ENCODE measurements around the gene TMEM63B. TPM values are rescaled to one million over a fixed set of nuclear protein-coding genes. Genes with fewer than 3 reads are reported as not detected.
"Not testable (repeated sequence)": the region's sequence is repeated elsewhere in the genome, so short reads cannot be mapped to it uniquely, and the experiment has no call there.

TMEM63B gene
- total RNA-seq, 1 experiment from 2014 or later: 23.6 TPM

DNA sequence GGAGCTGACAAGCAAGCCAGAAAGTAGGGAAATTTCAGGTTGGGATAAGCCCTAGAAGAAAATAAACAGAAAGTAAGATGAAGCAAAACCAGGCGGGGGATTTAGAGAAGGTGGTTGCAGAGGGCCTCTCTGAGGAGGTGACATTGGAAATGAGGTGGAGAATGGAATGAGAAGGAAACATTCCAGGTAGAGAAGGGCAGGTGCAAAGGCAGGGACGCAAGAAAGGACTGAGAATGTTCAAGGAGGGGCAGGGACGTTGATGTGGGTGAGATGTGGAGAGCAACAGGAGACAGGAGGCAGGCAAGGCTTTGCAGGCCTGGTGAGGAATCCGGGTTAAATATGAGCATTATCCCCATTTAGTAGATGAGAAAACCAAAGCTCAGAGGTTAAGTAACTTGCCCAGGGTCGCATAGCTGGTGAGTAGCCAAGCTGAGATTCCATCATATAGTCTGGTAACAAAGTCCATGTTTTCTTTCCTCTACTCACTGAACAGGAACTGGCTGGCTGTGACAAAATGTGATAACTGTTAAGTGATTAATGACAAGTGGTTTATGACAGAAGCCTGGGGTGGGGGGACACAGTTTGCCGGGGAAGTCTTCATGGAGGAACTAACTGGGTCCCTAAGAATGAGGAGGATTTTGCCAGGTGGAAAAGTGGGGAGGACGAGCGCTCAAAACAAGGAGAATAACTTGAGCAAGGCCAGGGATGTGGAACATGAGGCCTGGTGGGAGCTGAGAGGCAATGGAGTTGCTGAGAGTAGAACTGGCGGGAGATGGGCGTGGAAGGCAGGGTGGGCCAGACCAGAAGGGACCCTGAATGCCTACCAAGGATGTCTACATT, 32.7 kb upstream of the TMEM63B start:
- DNase-seq (ENCODE audit: low read depth): no peak

DNA sequence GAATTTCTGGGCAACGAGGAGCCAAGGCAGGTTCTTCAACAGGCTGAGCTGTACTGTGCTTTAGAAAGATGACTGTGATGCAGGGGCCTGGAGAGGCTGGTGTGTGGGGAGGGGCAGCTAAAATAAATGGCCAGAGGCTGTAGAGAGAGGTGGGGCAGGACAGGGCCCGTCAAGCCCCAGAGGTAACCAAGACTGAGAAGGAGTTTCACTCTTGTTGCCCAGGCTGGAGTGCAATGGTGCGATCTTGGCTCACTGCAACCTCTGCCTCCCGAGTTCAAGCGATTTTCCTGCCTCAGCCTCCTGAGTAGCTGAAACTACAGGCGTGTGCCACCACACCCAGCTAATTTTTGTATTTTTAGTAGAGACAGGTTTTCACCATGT, 32.1 kb upstream of the TMEM63B start:
- not testable (repeated sequence) for DNase-seq (ENCODE audit: low read depth)

DNA sequence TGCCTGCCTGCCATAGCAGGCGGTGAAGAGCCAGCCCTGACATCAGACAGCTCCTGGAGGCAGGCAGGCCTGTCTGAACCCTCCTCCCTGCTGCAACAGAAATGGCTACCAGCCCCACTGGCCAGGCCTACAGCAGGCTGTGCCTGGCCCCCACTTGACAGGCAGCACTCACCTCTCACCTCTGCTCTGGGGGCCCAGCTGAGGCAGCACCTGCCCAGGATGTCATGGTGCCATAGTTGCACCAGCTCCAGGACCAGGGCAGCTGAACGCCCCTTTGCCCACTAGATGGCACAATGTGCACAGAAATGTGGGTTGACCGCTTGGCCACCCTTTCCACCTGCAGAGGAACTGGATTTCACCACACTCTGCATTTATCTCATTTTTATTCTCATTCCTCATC, 30.7 kb upstream of the TMEM63B start:
- peak; percentile 68 for DNase-seq (ENCODE audit: low read depth)

GRCh38 chr6:44097782-44098317, 29.5 kb upstream of the TMEM63B start:
- DNase-seq (ENCODE audit: low read depth): no peak

GRCh38 chr6:44099192-44099591, 28.2 kb upstream of the TMEM63B start:
- DNase-seq (ENCODE audit: low read depth): no peak

DNA sequence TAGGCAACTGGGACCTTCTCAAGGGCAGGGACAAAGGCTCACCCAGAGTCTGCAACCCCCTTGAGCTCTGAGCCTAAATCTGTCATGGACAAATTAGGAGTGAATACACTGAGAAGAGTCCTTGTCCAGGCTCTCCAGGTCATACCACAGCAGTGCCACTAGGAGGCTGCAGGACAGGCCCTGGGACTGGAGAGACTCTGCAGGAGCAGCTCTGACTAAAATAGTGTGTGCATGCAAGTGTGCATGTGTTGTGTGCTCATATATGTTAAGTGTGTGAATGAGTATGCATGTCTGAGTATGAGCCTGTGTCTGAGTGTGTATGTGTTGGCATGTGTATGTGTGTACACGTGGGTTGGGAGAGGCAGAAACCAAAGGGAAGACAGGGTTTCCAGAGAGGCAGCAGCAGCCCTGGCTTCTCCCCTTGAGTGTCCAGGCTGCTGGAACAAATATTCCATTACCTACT, 27.2 kb upstream of the TMEM63B start:
- peak; percentile 29 for DNase-seq (ENCODE audit: low read depth)

- no peak for DNase-seq (ENCODE audit: low read depth)
Observed at GRCh38 chr6:44101832-44102231, 25.5 kb upstream of the TMEM63B start.

DNA sequence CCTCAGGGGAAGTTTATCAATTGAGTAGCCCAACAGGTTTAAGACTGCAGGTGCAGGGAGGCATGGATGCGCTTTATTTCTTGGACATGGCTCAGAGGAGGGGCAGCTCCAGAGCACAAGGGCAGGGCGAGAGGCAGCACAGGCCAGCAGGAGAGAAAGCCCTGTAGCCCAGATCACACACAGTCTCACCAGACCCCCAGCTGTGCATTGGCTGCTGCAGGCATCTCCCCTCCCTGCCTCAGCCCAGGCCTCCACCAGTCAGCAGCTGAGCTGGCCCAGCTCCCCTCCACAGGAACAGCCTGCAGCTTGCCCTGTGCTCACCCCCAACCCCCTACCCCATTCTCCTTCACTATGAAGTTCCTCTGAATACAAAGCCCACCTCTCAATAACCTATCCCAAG, 24.8 kb upstream of the TMEM63B start:
- DNase-seq (ENCODE audit: low read depth): no peak

DNA sequence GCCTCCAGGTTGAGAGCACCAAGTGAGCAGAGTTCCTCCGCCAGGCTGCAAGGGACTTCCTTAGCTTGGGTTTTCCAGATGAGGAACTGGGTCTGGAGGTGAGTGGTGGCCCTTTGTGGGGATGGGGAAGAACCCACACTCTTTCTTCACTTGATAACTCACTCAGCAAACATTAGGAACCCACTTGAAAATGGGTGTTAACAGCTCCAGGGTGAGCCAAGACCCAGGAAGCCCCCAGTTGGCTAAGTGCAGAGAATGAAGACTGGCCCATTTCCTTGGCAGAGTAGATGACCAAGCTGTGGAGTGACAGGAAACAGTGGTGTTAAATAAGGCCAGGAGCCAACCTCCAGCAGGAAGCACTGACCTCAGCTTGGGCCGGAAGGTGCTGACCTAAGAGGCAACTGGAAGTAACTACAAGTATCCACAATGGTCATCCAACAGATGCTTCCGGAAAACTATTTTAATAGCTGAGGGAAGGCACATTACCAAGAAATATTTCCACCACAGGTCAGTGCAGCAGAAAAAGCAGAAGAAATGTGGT, 22.8 kb upstream of the TMEM63B start:
- DNase-seq (ENCODE audit: low read depth): peak; percentile 76

DNA sequence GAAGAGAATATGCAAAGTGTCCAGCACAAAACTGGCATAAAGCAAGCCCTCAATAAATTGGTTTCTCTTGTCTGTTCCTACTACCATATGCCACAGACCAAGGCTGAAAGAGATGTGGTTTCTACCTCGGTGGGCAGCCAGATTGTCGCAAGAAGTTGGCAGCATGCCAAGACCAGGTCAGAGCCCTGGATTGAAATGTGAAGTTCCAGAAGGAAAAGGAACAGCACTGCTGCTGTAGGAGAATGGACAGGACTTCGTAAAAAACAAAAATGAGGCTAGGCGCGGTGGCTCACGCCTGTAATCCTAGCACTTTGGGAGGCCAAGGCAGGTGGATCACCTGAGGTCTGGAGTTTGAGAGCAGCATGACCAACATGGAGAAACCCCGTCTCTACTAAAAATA, 22.2 kb upstream of the TMEM63B start:
- DNase-seq (ENCODE audit: low read depth): no peak

DNA sequence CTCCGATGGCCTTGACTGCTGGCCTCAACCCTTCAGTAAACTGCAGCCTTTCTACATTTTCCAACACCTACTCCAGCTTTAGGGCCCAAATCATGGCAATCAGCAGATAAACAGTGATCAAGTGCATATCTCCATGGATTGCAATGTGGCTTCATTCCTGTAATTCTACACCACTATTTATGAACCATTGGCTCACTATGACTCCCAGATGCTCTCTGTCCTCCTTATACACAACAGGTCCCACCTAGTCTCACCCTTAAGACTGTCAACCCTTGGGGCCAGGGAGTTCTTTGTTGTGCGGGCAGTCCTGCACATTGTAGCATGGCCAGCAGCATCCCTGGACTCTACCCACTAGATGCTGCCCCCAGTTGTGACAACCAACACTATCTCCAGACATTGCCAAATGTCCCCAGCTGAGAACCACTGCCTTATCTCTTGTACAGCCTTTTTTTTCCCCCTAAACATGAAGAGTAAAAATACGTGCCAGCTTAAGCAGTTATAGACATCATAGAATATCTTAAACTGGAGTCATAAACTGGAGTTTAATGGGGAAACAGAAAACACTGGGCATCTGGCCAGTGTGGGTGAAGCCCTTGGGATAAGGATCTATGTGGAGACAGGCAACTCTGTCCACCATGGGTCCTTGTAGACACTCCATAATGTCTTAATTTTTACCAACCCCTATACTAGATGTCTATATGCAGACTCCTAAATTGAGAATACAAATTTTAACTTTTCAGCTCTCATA, 21.2 kb upstream of the TMEM63B start:
- DNase-seq (ENCODE audit: low read depth): no peak

DNA sequence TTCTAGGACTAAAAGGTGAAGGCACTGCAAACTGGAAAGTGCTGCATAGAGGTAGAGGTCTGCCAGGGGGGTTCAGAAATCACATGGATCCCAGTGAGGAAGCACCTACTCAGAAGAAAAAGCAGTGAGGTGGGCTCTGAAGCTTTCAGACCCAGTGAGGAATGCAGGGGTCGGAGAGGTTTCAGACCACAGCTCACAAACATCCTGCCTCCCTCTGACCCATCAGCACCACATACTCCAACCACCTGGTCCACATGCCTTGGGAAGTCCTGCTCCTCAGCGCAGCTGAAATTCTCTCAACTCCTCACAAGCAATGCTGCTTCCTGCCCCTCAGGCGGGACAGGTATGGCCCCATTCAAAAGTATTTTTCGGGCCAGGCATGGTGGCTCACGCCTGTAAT, 20.3 kb upstream of the TMEM63B start:
- DNase-seq (ENCODE audit: low read depth): no peak

GRCh38 chr6:44108471-44108870, 18.9 kb upstream of the TMEM63B start:
- no peak for DNase-seq (ENCODE audit: low read depth)

DNA sequence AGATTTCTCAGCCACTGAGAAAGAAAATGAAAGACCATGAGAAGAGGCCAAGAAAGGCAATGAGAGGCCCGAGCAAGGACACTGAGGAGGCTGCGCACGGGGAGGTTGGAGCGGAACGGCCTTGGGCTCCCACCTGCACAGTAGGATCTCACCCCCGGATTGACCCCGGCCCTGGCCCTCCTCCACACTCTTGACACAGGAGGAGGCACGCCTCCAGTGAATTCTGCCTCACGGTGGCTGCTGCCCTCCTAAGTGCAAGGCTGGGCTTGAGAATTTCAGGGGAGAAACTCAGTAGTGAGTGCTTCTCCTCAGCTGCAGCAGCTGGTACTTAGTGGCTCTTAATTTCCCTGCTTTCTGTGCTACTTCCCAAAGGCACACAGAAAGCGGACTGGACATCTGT, 18.1 kb upstream of the TMEM63B start:
- no peak for DNase-seq (ENCODE audit: low read depth)

DNA sequence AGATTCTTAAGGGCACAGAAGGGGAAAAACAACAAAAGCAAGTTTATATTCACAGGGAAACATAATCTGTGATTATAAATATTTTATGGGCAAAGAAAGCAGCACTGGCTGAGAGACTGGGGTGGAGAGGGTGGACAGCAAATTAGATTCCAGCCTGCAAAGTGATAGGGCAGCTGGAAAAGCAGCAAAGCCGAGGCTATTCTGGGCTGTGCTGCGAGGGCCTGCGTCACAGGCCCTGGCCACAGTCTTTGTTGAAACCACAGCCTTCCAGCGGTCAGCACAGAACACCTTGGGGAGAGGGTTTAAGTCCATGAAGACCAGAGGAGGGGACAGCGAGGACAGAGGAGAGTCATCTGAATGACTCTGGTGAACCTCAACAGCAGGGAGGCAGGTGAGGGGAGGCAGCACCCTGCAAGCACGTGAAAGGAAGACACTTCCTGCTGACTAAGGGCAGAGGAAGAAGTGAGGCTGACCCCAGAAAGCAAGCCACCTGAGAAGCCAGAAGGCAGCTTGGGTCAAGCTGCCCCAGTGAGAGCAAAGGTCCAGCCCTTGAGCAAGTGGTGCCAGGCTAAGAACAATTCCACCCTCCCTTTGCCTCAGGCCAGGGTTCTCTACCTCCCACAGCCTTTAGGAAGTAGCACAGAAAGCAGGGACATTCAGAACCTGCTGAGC, 17.2 kb upstream of the TMEM63B start:
- DNase-seq (ENCODE audit: low read depth): no peak

GRCh38 chr6:44110966-44111365, 16.4 kb upstream of the TMEM63B start:
- no peak for DNase-seq (ENCODE audit: low read depth)

DNA sequence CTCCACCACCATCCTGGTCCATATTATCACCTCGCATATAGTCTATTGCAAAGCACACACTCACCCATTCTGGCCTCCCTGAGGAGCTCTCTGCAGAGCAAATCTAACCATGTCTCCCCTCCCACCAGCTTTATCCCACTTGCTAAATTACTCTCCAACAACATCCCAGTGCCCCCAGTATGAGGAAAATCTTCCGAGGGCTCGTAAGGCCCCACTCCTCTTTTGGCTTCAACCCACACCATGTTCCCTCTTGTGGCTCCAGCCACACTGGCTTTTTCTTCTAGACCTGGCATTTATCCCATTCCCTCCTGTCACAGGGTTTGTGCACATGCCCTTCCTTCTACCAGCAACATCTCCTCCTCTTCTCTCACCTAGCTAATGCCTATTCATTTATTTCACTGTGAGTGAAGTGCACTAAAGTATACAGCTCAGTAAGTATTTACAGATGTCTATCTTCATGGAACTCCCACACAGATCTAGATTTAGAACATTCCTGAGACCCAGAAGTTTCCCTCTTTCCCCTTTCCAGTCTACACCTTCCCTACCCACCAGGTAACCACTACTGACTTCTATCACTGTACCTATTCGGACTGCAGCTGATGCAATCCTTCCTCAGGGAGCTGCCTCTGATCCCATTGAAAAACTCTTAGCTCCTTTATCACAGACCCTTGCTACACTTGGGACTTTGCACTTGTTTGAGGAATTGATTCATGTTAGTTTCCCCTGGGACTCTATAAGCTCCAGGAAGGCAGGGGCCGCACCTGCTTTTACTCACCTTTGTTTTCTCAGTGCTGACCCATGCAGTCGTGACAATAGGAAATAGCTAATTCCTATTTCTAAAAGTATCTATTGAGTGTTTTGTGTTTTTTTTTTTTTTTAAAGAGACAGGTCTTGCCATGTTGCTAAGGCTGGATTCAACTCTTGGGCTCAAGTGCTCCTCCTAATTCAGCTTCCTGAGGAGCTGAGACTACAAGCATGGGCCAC, 15.6 kb upstream of the TMEM63B start:
- DNase-seq (ENCODE audit: low read depth): no peak

GRCh38 chr6:44113414-44113813, 13.9 kb upstream of the TMEM63B start:
- no peak for DNase-seq (ENCODE audit: low read depth)

DNA sequence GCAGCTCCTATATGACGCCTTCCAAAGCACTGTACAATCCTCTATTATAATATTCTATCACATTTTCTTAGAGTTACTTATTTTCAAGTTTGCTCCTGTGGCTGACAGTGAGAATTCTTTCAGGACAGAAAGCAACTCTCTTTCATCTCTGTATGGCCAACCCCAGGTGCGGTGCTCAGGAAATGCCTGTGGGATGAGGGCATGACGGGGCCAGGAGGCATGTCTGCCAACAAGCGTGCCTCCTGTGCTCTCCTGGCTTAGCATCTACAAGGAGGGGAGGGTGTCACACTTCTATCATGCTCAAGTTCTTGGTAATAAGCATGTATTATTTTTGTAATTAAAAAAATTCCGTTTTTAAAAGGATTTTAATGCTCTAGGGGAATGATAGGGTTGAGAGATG, 11.5 kb upstream of the TMEM63B start:
- peak; percentile 79 for DNase-seq (ENCODE audit: low read depth)

DNA sequence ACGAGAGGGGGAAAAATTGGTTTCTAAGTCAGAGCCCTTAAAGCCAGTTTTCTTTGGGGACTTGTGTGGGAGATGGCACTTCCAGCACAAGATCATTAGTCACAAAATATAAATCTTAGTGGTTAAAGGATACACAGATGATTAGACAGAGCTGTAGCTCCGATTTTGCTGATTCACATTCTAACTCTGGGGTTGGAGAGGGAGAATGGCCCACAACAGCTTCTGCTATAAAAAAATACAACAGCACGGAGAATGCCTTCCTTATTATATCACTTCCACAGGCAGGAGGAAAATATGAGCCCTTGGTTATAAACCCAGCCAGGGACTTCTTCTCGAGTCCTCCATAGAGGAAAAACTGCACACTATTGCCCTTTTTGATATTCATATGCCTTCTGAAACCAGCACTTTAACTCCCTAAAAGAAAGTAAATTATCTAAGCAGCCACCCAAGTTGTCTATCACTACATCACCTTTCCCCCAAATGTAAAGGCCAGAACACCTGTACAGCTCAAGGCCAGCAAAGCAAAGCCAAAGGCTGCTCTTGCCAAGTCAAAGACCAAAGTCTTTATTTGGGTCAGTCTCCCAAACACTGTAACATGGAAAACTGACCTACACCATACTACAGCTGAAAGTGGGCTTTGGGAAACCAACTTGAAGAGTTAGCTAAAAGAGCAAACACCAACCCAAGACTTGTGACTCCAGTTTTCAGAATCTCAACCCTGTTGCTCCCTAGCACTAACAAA, 10.5 kb upstream of the TMEM63B start:
- peak; percentile 88 for DNase-seq (ENCODE audit: low read depth)

Measured in RPMI7951 (cell line).